NCI-H2227 (cell line): ENCODE results near the gene LCP2.
"Not testable (repeated sequence)": the region's sequence is repeated elsewhere in the genome, so short reads cannot be mapped to it uniquely, and the experiment has no call there.

Experiments
- DNase-seq: peaks from one replicate; lab custom pipeline; 2025; ENCODE audit not compliant: unreplicated experiment; lab: John Stamatoyannopoulos, UW

The LCP2 gene

GRCh38 chr5:170251462-170251861 is 46.1 kb downstream of the LCP2 start:
- no peak for DNase-seq

- DNase-seq: no peak
Measured at GRCh38 chr5:170250810-170251317, 46.7 kb downstream of the LCP2 start.

GRCh38 chr5:170249355-170249754 is 48.2 kb downstream of the LCP2 start:
- DNase-seq: no peak

GRCh38 chr5:170248931-170249227 is 48.7 kb downstream of the LCP2 start:
- DNase-seq: not testable (repeated sequence)

- no peak for DNase-seq
Measured at GRCh38 chr5:170248172-170248930, 49.2 kb downstream of the LCP2 start.

GRCh38 chr5:170247363-170247762 is 50.2 kb downstream of the LCP2 start:
- no peak for DNase-seq

GRCh38 chr5:170246126-170246870 is 51.3 kb downstream of the LCP2 start:
- DNase-seq: no peak

GRCh38 chr5:170245436-170245835 is 52.1 kb downstream of the LCP2 start:
- DNase-seq: not testable (repeated sequence)

- DNase-seq: no peak
Measured at GRCh38 chr5:170238456-170239196, 59.0 kb downstream of the LCP2 start.

GRCh38 chr5:170235876-170236864 is 61.4 kb downstream of the LCP2 start:
- DNase-seq: no peak

- no peak for DNase-seq
Measured at GRCh38 chr5:170233358-170233892, 64.2 kb downstream of the LCP2 start.

GRCh38 chr5:170232786-170233185 is 64.8 kb downstream of the LCP2 start, which contains the start of gene C5orf58:
TSS of gene C5orf58 (plus strand) at chr5:170232985. CDS start at chr5:170234977, 1,992 bp downstream.
- no peak for DNase-seq

- DNase-seq: no peak
Measured at GRCh38 chr5:170228762-170229435, 68.7 kb downstream of the LCP2 start.

GRCh38 chr5:170226661-170227060 is 70.9 kb downstream of the LCP2 start:
- no peak for DNase-seq

GRCh38 chr5:170226129-170226615 is 71.4 kb downstream of the LCP2 start:
- DNase-seq: no peak

- DNase-seq: peak; percentile 71
Measured at GRCh38 chr5:170225326-170226128, 72.0 kb downstream of the LCP2 start.

- DNase-seq: no peak
Measured at GRCh38 chr5:170223906-170224305, 73.7 kb downstream of the LCP2 start.

- no peak for DNase-seq
Measured at GRCh38 chr5:170223360-170223759, 74.2 kb downstream of the LCP2 start.
